ENCODE results near the gene ANKUB1.

- TF ChIP-seq EZH2phosphoT487 (conservative IDR thresholded peaks at IDR 0.05; ENCODE audit: low read length) = no peak
- TF ChIP-seq, protein P1, sequence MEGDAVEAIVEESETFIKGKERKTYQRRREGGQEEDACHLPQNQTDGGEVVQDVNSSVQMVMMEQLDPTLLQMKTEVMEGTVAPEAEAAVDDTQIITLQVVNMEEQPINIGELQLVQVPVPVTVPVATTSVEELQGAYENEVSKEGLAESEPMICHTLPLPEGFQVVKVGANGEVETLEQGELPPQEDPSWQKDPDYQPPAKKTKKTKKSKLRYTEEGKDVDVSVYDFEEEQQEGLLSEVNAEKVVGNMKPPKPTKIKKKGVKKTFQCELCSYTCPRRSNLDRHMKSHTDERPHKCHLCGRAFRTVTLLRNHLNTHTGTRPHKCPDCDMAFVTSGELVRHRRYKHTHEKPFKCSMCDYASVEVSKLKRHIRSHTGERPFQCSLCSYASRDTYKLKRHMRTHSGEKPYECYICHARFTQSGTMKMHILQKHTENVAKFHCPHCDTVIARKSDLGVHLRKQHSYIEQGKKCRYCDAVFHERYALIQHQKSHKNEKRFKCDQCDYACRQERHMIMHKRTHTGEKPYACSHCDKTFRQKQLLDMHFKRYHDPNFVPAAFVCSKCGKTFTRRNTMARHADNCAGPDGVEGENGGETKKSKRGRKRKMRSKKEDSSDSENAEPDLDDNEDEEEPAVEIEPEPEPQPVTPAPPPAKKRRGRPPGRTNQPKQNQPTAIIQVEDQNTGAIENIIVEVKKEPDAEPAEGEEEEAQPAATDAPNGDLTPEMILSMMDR (IDR thresholded peaks at IDR 0.05; ENCODE audit: insufficient read depth, low read length, poor library complexity, severe bottlenecking) = no peak
These were observed 60.1 kb downstream of the ANKUB1 start for GRCh38 chr3:149732234-149732633.
